Fibroblast of lung (primary cell): ENCODE data around the gene RBM20. TPM values are rescaled to one million over a fixed set of nuclear protein-coding genes. Genes with fewer than 3 reads are reported as not detected.

Experiments
- DNase-seq, 2 donors: peaks; one replicate each; pipeline versions ENCODE4 v3.0.0 to v3.0.0-alpha.2; 2010; ENCODE audit warnings: low read depth in 2 of 2
- H2AFZ ChIP-seq: 2 replicates; pipeline ENCODE4 v1.5.1; 2012; ENCODE audit warnings: low read length, control low read depth, inconsistent platforms
- H3K27ac ChIP-seq: 2 replicates; pipeline ENCODE4 v1.5.1; 2011; ENCODE audit warnings: low read length, control low read depth; ENCODE audit not compliant: insufficient read depth
- H3K27me3 ChIP-seq: 2 replicates; pipeline ENCODE4 v1.5.1; 2011; ENCODE audit warnings: mild to moderate bottlenecking, low read length; ENCODE audit not compliant: control insufficient read depth, insufficient read depth
- H3K36me3 ChIP-seq: 2 replicates; pipeline ENCODE4 v1.5.1; 2011; ENCODE audit warnings: low read length; ENCODE audit not compliant: control insufficient read depth, insufficient read depth
- H3K4me1 ChIP-seq: 2 replicates; pipeline ENCODE4 v1.5.1; 2011; ENCODE audit warnings: low read length; ENCODE audit not compliant: control insufficient read depth, insufficient read depth; ENCODE audit errors: extremely low read depth
- H3K4me2 ChIP-seq: 2 replicates; pipeline ENCODE4 v1.5.1; 2011; ENCODE audit warnings: low read length, control low read depth; ENCODE audit not compliant: insufficient read depth; ENCODE audit errors: extremely low read depth
- H3K4me3 ChIP-seq, 4 experiments: fragments of 200-600 bp in 1 of 4; sonication (generic) in 1 of 4; replicated peaks in 1 of 4; 2 replicates each; pipeline ENCODE4 v1.5.1; 2011 to 2016; ENCODE audit warnings: low read length in 4 of 4, low read depth in 3 of 4, mild to moderate bottlenecking in 3 of 4, control low read depth in 2 of 4, inconsistent platforms in 1 of 4, mixed read lengths in 1 of 4; ENCODE audit not compliant: insufficient read depth in 1 of 4; ENCODE audit errors: control extremely low read depth in 1 of 4
- H3K79me2 ChIP-seq: 2 replicates; pipeline ENCODE4 v1.5.1; 2012; ENCODE audit warnings: mild to moderate bottlenecking, low read length, inconsistent platforms; ENCODE audit not compliant: control insufficient read depth, insufficient read depth
- H3K9ac ChIP-seq: 2 replicates; pipeline ENCODE4 v1.5.1; 2011; ENCODE audit warnings: mild to moderate bottlenecking, low read length, control low read depth; ENCODE audit not compliant: insufficient read depth
- H3K9me3 ChIP-seq: 2 replicates; pipeline ENCODE4 v1.5.1; 2012; ENCODE audit warnings: low read depth, low read length; ENCODE audit not compliant: control insufficient read depth, insufficient read depth
- H4K20me1 ChIP-seq: 2 replicates; pipeline ENCODE4 v1.5.1; 2011; ENCODE audit warnings: low read length; ENCODE audit not compliant: control insufficient read depth, insufficient read depth; ENCODE audit errors: extremely low read depth
- CTCF ChIP-seq, 2 donors: IDR thresholded peaks in 1 of 2; conservative IDR thresholded peaks in 1 of 2; 1 replicate in 1 of 2; 2 replicates in 1 of 2; pipeline ENCODE4 v1.5.1; 2011 to 2012; ENCODE audit warnings: low read length in 2 of 2, control low read depth in 1 of 2, inconsistent platforms in 1 of 2, low read depth in 1 of 2, mild to moderate bottlenecking in 1 of 2
- EZH2 ChIP-seq: IDR thresholded peaks from 2 replicates; pipeline ENCODE4 v1.5.1; 2012; ENCODE audit warnings: low read length, control low read depth, mild to moderate bottlenecking; ENCODE audit errors: missing control alignments
- polyA plus RNA-seq, 2 donors: library from polyadenylated mRNA; depleted of rRNA in 1 of 2; stranded (reverse) in 1 of 2; unstranded in 1 of 2; fragments of >200 nt; gene quantifications; 2 replicates each; pipeline ENCODE4 v1.2.1, GENCODE V29; 2011 to 2012; ENCODE audit warnings: missing spikeins in 1 of 2
- total RNA-seq: library from RNA; depleted of rRNA; stranded (reverse); fragments of >200 nt; gene quantifications from 2 replicates; pipeline ENCODE4 v1.2.1, GENCODE V29; 2014

Gene RBM20
- total and polyA plus RNA-seq, 2 donors (not counting 1 experiment from before 2014, with no cell fraction given) = under 0.01 to 0.05 TPM

- no peaks in the 10 kb centered on the region for H3K9me3 ChIP-seq
- H2AFZ ChIP-seq = no peak overlapping the region
- no peak overlapping the region for H3K4me2 ChIP-seq
- H3K36me3 ChIP-seq = no peaks in the 10 kb centered on the region
- no peak overlapping the region for H3K27ac ChIP-seq
- H3K4me1 ChIP-seq = no peaks in the 10 kb centered on the region
- H3K79me2 ChIP-seq = no peaks in the 10 kb centered on the region
- H4K20me1 ChIP-seq = no peaks in the 10 kb centered on the region
- no peak overlapping the region for H3K9ac ChIP-seq
- DNase-seq = no peak
- TF ChIP-seq CTCF (conservative IDR thresholded peaks at IDR 0.05 in 1 of 2, IDR thresholded peaks at IDR 0.05 in 1 of 2; ENCODE audit: low read depth in 1 of 2, low read length in 2 of 2) (no peak), EZH2 (no peak)
- H3K27me3 ChIP-seq = peaks cover 8% of the 10 kb centered on the region
- no peak overlapping the region for H3K4me3 ChIP-seq
Observed at GRCh38 chr10:110625356-110625894, 18.7 kb upstream of the RBM20 start.

- Histone ChIP-seq H3K79me2 (no peaks in the 10 kb centered on the region), H3K36me3 (no peaks in the 10 kb centered on the region), H4K20me1 (no peaks in the 10 kb centered on the region), H3K27me3 (peaks cover 8% of the 10 kb centered on the region), H3K4me2 (no peak overlapping the region), H2AFZ (no peak overlapping the region), H3K27ac (no peak overlapping the region), H3K4me3 (no peak overlapping the region), H3K9me3 (no peaks in the 10 kb centered on the region), H3K9ac (no peak overlapping the region), H3K4me1 (no peaks in the 10 kb centered on the region)
- TF ChIP-seq CTCF (conservative IDR thresholded peaks at IDR 0.05 in 1 of 2, IDR thresholded peaks at IDR 0.05 in 1 of 2; ENCODE audit: low read depth in 1 of 2, low read length in 2 of 2) (no peak), EZH2 (no peak)
- no peak for DNase-seq
Observed at GRCh38 chr10:110625951-110626855, 17.9 kb upstream of the RBM20 start.

- H3K4me2 ChIP-seq = no peak overlapping the region
- H3K4me3 ChIP-seq = no peak overlapping the region
- no peak for DNase-seq
- H3K27me3 ChIP-seq = peaks cover 8% of the 10 kb centered on the region
- no peaks in the 10 kb centered on the region for H3K4me1 ChIP-seq
- no peaks in the 10 kb centered on the region for H3K79me2 ChIP-seq
- no peak overlapping the region for H3K27ac ChIP-seq
- no peaks in the 10 kb centered on the region for H3K9me3 ChIP-seq
- no peak overlapping the region for H2AFZ ChIP-seq
- H3K36me3 ChIP-seq = no peaks in the 10 kb centered on the region
- H4K20me1 ChIP-seq = no peaks in the 10 kb centered on the region
- TF ChIP-seq CTCF (conservative IDR thresholded peaks at IDR 0.05 in 1 of 2, IDR thresholded peaks at IDR 0.05 in 1 of 2; ENCODE audit: low read depth in 1 of 2, low read length in 2 of 2) (no peak), EZH2 (no peak)
- no peak overlapping the region for H3K9ac ChIP-seq
Observed at GRCh38 chr10:110628161-110628560, 16.0 kb upstream of the RBM20 start.
